ENCODE results near the gene PRDM7. TPM values are rescaled to one million over a fixed set of nuclear protein-coding genes. Genes with fewer than 3 reads are reported as not detected.

The PRDM7 gene
- total RNA-seq, 1 experiment from 2014 or later = not detected

DNA sequence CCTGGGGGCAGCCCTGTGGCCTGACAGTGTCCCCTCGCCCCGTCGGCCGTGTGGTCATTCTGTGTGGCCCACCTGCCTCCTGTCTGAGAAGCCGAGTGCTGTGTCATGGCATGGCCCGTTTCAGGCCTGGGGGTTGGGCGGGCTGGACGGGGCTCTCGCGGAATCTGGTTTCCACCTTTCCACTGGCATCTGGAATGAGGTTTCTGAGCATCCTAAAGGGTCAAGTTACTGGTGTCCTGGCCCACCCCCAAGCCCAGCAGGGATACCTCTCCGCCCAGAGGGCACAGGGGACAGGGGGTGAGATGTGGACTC, 65.7 kb downstream of the PRDM7 start:
- Mint-ChIP-seq H3K27ac (no peak overlapping the region), H3K9me3 (no peaks in the 10 kb centered on the region), H3K4me1 (no peaks in the 10 kb centered on the region), H3K4me3 (no peak overlapping the region), H3K36me3 (peaks cover 15% of the 10 kb centered on the region), H3K27me3 (ENCODE audit: low read depth) (no peaks in the 10 kb centered on the region)
- CTCF ChIA-PET = no interaction called here
- DNase-seq (ENCODE audit: low spot score) = no peak
- POLR2A ChIA-PET = interaction anchor here (0.5 kb wide), 1 partner anchor 86 kb away, joined by 3 read pairs; no protein-coding TSS in a partner anchor
- TF ChIP-seq, protein P1, sequence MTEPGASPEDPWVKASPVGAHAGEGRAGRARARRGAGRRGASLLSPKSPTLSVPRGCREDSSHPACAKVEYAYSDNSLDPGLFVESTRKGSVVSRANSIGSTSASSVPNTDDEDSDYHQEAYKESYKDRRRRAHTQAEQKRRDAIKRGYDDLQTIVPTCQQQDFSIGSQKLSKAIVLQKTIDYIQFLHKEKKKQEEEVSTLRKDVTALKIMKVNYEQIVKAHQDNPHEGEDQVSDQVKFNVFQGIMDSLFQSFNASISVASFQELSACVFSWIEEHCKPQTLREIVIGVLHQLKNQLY (CRISPR knock-in tag; IDR thresholded peaks at IDR 0.05) = no peak
- TF ChIP-seq, protein P2, sequence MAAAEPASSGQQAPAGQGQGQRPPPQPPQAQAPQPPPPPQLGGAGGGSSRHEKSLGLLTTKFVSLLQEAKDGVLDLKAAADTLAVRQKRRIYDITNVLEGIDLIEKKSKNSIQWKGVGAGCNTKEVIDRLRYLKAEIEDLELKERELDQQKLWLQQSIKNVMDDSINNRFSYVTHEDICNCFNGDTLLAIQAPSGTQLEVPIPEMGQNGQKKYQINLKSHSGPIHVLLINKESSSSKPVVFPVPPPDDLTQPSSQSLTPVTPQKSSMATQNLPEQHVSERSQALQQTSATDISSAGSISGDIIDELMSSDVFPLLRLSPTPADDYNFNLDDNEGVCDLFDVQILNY (CRISPR knock-in tag; IDR thresholded peaks at IDR 0.05) = no peak
- TF ChIP-seq, protein P3, sequence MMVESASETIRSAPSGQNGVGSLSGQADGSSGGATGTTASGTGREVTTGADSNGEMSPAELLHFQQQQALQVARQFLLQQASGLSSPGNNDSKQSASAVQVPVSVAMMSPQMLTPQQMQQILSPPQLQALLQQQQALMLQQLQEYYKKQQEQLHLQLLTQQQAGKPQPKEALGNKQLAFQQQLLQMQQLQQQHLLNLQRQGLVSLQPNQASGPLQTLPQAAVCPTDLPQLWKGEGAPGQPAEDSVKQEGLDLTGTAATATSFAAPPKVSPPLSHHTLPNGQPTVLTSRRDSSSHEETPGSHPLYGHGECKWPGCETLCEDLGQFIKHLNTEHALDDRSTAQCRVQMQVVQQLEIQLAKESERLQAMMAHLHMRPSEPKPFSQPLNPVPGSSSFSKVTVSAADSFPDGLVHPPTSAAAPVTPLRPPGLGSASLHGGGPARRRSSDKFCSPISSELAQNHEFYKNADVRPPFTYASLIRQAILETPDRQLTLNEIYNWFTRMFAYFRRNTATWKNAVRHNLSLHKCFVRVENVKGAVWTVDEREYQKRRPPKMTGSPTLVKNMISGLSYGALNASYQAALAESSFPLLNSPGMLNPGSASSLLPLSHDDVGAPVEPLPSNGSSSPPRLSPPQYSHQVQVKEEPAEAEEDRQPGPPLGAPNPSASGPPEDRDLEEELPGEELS (CRISPR knock-in tag; IDR thresholded peaks at IDR 0.05) = no peak
- no peak for TF ChIP-seq NFE2L1 (CRISPR knock-in tag; IDR thresholded peaks at IDR 0.05)
- TF ChIP-seq, protein P4, sequence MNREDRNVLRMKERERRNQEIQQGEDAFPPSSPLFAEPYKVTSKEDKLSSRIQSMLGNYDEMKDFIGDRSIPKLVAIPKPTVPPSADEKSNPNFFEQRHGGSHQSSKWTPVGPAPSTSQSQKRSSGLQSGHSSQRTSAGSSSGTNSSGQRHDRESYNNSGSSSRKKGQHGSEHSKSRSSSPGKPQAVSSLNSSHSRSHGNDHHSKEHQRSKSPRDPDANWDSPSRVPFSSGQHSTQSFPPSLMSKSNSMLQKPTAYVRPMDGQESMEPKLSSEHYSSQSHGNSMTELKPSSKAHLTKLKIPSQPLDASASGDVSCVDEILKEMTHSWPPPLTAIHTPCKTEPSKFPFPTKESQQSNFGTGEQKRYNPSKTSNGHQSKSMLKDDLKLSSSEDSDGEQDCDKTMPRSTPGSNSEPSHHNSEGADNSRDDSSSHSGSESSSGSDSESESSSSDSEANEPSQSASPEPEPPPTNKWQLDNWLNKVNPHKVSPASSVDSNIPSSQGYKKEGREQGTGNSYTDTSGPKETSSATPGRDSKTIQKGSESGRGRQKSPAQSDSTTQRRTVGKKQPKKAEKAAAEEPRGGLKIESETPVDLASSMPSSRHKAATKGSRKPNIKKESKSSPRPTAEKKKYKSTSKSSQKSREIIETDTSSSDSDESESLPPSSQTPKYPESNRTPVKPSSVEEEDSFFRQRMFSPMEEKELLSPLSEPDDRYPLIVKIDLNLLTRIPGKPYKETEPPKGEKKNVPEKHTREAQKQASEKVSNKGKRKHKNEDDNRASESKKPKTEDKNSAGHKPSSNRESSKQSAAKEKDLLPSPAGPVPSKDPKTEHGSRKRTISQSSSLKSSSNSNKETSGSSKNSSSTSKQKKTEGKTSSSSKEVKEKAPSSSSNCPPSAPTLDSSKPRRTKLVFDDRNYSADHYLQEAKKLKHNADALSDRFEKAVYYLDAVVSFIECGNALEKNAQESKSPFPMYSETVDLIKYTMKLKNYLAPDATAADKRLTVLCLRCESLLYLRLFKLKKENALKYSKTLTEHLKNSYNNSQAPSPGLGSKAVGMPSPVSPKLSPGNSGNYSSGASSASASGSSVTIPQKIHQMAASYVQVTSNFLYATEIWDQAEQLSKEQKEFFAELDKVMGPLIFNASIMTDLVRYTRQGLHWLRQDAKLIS (CRISPR knock-in tag; IDR thresholded peaks at IDR 0.05; ENCODE audit: borderline replicate concordance) = no peak
- peak; percentile 12; the same call in 1 of the 2 replicates for ATAC-seq

DNA sequence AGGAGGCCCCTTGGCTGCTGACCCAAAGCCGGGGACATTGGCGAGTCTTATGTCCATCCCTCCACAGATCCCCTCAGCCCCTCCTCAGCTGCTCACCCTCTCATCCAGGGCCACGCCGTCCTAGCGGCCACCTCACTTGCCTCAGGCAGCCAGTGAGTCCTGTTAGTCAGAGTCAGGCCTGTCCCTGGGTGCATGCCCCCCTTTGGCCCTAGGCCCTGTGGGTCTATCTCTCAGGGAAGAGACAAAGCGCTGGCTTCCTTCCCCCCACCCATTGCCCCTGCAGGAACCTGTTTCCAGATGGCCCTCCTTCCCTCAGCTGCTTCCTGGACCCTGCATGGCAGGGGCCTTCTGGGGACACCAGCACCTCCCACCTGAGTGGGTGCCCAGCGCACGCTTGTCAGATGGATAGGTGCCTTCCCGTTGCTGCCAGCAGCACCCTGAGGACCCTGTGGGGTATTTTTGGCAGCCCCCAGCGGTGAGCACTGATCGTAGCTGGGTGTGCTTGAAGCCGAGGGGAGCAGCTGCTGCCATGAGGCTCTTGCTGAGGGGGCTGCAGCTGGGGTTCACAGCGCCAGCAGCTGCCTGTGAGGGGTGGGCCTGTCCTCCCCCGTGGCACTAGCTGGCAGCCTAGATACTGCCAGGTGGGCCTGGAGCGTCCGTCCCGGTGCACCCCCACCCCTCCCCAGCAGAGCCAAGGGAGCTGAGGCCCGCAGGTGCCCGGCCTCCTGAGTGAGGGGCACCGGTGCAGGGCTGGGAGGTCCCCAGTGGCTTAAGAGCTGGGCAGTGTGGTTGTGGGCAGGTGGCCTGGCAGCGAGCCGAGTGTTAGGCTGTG, 66.2 kb downstream of the PRDM7 start:
- no peak overlapping the region for H3K4me3 Mint-ChIP-seq
- H3K27me3 Mint-ChIP-seq (ENCODE audit: low read depth) = no peaks in the 10 kb centered on the region
- CTCF ChIA-PET = no interaction called here
- no peak for TF ChIP-seq CREB1 (CRISPR knock-in tag; IDR thresholded peaks at IDR 0.05)
- no peak for TF ChIP-seq MYBL2 (CRISPR knock-in tag; IDR thresholded peaks at IDR 0.05)
- TF ChIP-seq SP1 (CRISPR knock-in tag; conservative IDR thresholded peaks at IDR 0.05) = no peak
- TF ChIP-seq, protein P5, sequence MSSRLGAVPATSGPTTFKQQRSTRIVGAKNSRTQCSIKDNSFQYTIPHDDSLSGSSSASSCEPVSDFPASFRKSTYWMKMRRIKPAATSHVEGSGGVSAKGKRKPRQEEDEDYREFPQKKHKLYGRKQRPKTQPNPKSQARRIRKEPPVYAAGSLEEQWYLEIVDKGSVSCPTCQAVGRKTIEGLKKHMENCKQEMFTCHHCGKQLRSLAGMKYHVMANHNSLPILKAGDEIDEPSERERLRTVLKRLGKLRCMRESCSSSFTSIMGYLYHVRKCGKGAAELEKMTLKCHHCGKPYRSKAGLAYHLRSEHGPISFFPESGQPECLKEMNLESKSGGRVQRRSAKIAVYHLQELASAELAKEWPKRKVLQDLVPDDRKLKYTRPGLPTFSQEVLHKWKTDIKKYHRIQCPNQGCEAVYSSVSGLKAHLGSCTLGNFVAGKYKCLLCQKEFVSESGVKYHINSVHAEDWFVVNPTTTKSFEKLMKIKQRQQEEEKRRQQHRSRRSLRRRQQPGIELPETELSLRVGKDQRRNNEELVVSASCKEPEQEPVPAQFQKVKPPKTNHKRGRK (CRISPR knock-in tag; IDR thresholded peaks at IDR 0.05; ENCODE audit: borderline replicate concordance) = no peak
- TF ChIP-seq, protein P6, sequence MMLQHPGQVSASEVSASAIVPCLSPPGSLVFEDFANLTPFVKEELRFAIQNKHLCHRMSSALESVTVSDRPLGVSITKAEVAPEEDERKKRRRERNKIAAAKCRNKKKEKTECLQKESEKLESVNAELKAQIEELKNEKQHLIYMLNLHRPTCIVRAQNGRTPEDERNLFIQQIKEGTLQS (CRISPR knock-in tag; conservative IDR thresholded peaks at IDR 0.05) = no peak
- TF ChIP-seq, protein P7, sequence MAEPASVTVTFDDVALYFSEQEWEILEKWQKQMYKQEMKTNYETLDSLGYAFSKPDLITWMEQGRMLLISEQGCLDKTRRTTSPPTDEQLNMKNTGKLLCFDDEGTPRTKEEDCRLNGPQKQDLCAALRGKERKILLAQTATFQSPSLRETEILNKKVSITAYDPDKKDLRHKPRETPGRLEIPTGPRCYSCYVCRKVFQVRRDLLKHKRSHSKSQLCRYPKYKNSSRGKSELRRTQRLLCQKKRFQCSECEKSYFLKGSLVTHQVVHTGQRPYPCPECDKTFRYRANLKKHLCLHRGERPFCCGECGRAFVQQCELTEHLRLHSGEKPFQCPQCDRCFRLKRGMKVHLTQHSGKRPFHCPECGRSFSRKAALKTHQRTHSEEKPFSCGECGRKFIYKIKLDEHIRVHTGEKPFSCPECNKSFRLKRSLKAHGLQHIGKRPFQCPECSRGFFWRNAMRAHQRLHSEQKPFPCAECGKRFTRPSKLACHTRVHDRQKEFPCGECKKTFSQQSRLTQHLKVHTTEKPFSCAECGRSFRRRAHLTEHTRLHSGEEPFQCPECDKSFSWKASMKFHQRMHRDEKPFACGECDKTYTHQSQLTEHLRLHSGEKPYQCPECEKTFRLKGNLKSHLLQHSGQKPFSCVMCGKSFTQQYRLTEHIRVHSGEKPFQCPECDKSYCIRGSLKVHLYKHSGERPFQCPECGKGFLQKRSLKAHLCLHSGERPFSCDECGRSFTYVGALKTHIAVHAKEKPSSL (CRISPR knock-in tag; conservative IDR thresholded peaks at IDR 0.05) = no peak
- no peak for TF ChIP-seq NR1H2 (CRISPR knock-in tag; IDR thresholded peaks at IDR 0.05)
- TF ChIP-seq JAZF1 (CRISPR knock-in tag; IDR thresholded peaks at IDR 0.05) = no peak
- TF ChIP-seq ZNF263 (CRISPR knock-in tag; IDR thresholded peaks at IDR 0.05; ENCODE audit: low read depth) = no peak
- TF ChIP-seq ZNF423 (CRISPR knock-in tag; IDR thresholded peaks at IDR 0.05) = no peak
- TF ChIP-seq NFE2L1 (CRISPR knock-in tag; IDR thresholded peaks at IDR 0.05) = no peak
- no peak for TF ChIP-seq NR3C1 (CRISPR knock-in tag; conservative IDR thresholded peaks at IDR 0.05; ENCODE audit: low read depth)
- TF ChIP-seq TP53 (CRISPR knock-in tag; IDR thresholded peaks at IDR 0.05) = no peak
- TF ChIP-seq, protein P8, sequence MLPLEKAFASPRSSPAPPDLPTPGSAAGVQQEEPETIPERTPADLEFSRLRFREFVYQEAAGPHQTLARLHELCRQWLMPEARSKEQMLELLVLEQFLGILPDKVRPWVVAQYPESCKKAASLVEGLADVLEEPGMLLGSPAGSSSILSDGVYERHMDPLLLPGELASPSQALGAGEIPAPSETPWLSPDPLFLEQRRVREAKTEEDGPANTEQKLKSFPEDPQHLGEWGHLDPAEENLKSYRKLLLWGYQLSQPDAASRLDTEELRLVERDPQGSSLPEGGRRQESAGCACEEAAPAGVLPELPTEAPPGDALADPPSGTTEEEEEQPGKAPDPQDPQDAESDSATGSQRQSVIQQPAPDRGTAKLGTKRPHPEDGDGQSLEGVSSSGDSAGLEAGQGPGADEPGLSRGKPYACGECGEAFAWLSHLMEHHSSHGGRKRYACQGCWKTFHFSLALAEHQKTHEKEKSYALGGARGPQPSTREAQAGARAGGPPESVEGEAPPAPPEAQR (CRISPR knock-in tag; IDR thresholded peaks at IDR 0.05) = no peak
- no peak for TF ChIP-seq ETV6 (CRISPR knock-in tag; IDR thresholded peaks at IDR 0.05)
- no peak for TF ChIP-seq FOXP1 (CRISPR knock-in tag; IDR thresholded peaks at IDR 0.05; ENCODE audit: borderline replicate concordance)
- no peak for TF ChIP-seq GABPB1 (CRISPR knock-in tag; IDR thresholded peaks at IDR 0.05)

More for the DNA sequence above, 66.2 kb downstream of the PRDM7 start:
- ATAC-seq (no peak), DNase-seq (ENCODE audit: low spot score) (no peak)
- POLR2A ChIA-PET = interaction anchor here (0.5 to 0.6 kb wide), 2 partner anchors 54 to 86 kb away, joined by 3 to 7 read pairs; no protein-coding TSS in a partner anchor
- H3K9me3 Mint-ChIP-seq = no peaks in the 10 kb centered on the region
- H3K4me1 Mint-ChIP-seq = no peaks in the 10 kb centered on the region
- peaks cover 14% of the 10 kb centered on the region for H3K36me3 Mint-ChIP-seq
- no peak overlapping the region for H3K27ac Mint-ChIP-seq

Measured in WTC11 (cell line).